Fibroblast of mammary gland (primary cell): ENCODE data around the gene CTDP1.
"Not testable (repeated sequence)": the region's sequence is repeated elsewhere in the genome, so short reads cannot be mapped to it uniquely, and the experiment has no call there.

Experiments used
- DNase-seq: peaks from one replicate; pipeline ENCODE4 v3.0.0-alpha.2; 2010; ENCODE audit warnings: low read depth
- H3K4me3 ChIP-seq: 2 replicates; pipeline ENCODE4 v1.5.1; 2011; ENCODE audit warnings: low read depth, mild to moderate bottlenecking, low read length, moderate library complexity; ENCODE audit not compliant: control insufficient read depth
- TF ChIP-seq, protein P1 (sequence below): conservative IDR thresholded peaks from 2 replicates; pipeline ENCODE4 v1.5.1; 2011; ENCODE audit warnings: low read depth, low read length, inconsistent platforms; ENCODE audit not compliant: control insufficient read depth, insufficient read depth

CTDP1 gene

DNA sequence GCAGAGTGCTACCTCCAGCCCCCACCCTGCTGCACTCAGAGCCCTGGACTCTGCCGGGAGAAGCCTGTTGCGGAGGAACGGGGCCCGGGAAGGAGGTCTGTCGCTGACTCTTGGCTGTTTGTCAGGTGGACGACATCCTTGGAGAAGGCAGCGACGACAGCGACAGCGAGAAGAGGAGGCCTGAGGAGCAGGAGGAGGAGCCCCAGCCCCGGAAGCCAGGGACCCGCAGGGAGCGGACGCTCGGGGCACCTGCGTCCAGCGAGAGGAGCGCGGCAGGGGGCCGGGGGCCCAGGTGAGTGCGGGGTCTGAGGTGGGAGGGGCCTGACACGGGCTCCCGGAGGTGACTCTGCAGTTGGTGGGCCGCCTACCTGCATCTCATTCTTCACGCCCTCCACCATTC, 56.6 kb downstream of the CTDP1 start:
- TF ChIP-seq, protein P1, sequence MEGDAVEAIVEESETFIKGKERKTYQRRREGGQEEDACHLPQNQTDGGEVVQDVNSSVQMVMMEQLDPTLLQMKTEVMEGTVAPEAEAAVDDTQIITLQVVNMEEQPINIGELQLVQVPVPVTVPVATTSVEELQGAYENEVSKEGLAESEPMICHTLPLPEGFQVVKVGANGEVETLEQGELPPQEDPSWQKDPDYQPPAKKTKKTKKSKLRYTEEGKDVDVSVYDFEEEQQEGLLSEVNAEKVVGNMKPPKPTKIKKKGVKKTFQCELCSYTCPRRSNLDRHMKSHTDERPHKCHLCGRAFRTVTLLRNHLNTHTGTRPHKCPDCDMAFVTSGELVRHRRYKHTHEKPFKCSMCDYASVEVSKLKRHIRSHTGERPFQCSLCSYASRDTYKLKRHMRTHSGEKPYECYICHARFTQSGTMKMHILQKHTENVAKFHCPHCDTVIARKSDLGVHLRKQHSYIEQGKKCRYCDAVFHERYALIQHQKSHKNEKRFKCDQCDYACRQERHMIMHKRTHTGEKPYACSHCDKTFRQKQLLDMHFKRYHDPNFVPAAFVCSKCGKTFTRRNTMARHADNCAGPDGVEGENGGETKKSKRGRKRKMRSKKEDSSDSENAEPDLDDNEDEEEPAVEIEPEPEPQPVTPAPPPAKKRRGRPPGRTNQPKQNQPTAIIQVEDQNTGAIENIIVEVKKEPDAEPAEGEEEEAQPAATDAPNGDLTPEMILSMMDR: no peak
- no peak for DNase-seq

DNA sequence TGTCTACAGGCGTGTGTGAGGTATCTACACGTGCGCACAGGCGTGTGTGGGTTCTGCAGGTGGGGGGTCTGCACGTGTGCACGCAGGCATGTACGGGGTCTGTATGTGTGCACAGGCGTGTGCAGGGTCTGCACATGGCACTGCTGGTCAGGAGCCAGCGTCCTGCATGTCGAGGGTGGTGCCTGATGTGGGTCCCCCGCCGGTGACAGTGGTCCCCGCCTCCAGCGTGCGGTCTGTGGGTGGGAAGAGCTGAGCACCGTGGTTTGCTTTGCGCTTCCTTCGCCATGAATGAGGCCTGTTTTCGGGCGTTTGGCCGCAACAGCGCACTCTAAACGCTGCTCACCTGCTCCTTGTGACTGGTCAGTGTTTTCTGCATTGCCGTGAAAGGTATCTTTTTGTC, 57.2 kb downstream of the CTDP1 start:
- no peak for DNase-seq
- no peak overlapping the region for H3K4me3 ChIP-seq
- TF ChIP-seq, protein P1: no peak

More for the DNA sequence above, 56.6 kb downstream of the CTDP1 start:
- H3K4me3 ChIP-seq: no peak overlapping the region

DNA sequence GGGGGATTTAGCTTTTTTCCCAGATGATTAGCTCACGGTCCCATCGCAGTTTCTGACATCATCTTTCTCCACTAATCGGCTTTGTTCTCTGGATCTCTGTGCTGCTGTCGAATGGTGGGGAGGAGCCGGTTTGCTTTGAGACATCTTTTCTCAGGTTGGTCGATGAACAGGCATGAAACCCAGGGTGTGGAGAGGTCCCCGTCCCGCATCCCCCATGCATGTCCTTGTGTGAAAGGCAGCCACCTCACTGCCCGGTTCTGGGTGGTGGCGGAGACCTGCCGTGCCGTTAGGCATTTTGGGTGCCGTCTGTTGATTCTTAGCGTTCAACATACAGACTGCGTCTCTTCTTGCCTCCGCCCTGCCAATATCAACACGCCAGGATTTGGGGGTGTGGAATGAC, 57.8 kb downstream of the CTDP1 start:
- TF ChIP-seq, protein P1: no peak
- DNase-seq: no peak
- no peak overlapping the region for H3K4me3 ChIP-seq

DNA sequence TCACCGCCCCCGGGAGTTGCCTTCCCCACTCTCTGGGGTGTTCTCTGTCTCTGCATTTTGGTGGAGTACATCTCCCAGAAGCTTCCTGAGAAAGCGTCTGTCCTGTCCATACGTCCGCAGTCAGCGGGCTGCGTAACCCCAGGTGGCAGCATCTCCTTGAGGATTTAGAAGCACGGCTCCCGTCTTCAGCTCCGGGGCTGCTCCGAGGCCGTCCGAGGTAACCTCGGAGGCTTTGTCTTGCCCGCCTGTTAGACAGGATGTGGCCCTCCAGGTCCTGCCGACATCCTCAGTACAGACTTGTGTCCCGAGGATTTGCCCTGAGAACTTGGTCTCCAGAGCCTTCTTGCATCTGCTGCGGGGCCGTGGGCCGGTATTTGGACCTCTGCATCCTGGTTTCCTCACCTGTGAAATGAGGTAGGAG, 58.4 kb downstream of the CTDP1 start:
- TF ChIP-seq, protein P1: no peak
- H3K4me3 ChIP-seq: no peak overlapping the region
- no peak for DNase-seq

DNA sequence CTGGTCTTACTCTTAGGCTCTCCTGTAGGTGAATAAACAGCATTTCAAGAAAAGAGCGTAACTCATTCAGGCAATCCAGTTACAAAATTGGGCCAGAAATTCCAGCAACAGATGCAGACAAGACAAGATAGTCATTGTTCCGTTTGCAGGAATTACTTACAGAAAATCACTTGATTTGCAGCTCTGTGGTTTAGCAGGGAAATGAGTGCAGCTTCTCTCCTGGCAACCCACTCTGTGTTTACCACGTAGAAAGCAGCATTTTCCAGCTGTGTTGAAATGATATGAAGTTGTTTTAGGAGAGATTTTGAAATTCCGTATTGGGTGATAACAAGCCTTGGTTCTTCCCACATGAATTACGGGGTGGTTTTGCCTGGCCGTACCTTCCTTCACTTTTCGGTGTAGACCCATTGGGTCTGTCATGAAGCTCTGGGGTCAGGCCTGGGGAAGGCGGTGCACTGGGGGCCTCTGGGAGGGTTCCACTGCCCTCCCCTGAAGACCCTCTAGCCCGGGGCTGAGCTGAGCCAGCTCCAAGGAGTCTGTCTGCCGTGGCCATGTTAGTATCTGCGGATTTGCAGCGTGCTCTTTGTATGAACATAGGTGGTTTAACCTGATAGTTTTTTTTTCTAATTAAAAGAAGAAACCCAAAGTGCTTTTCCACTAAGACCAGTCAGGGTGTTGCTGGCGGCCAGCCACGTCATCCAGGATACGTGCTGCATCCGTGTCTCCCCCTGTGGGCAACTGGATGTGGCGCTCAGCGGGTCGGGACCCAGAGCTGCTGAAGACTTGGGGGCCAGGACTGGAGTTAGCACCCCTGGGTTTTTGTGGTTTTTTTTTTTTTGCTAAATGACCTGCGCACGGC, 59.2 kb downstream of the CTDP1 start:
- peak; percentile 67 for DNase-seq
- TF ChIP-seq, protein P1: no peak
- H3K4me3 ChIP-seq: no peak overlapping the region

DNA sequence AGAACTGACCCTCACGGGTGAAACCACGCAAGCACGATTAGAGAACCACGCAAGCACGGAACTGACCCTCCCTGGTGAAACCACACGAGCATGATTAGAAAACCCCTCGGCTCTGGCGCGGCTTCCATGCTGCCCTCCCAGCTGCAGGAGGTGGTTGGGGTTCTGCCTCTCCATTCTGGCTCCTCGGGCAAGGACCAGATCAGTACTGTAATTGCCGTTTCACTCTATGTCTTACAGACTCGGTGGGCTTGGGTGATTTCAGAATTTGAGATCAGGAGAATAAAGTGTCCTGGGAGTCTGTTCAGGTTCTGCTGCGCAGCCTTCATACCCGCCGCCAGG, 59.8 kb downstream of the CTDP1 start:
- H3K4me3 ChIP-seq: no peak overlapping the region
- DNase-seq: no peak
- TF ChIP-seq, protein P1: no peak

DNA sequence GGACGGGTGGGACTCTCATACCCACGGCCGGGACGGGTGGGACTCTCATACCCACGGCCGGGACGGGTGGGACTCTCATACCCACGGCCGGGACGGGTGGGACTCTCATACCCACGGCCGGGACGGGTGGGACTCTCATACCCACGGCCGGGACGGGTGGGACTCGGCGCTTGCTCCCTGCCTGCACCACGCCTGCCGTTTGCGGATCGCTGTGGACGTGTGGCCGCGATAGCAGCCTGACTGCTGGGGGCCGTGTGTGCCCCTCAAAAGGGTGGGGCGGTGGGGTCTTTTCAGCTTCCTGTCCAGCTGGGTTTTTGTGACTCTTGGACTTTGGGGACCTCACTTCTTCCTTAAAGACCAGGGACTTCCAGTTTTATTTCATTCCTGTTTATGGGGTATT, 60.4 kb downstream of the CTDP1 start:
- not testable (repeated sequence) for H3K4me3 ChIP-seq, DNase-seq
